PC-3 (cell line): ENCODE data around the gene RYR2. TPM values are rescaled to one million over a fixed set of nuclear protein-coding genes. Genes with fewer than 3 reads are reported as not detected.

Source experiments
- ATAC-seq: fragments of 200-7000 bp; cut with Tn5 transposase; 2 replicates; pipeline ENCODE4 v1.9.1; 2020; ENCODE audit warnings: mild to moderate bottlenecking, moderate library complexity
- BruUV-seq: library from RNA; stranded (reverse); fragments of 400-500 nt; replicated peaks from 2 replicates; lab custom pipeline; 2021; lab: Mats Ljungman, UMichigan
- CTCF ChIA-PET: fragments of 300-600 bp; sonication (Branson Sonifier 250); formaldehyde crosslinking; loops from one replicate; lab custom pipeline; 2022; ENCODE audit warnings: antibody characterized with exemption; lab: Charles Lee
- POLR2A ChIA-PET: fragments of 300-600 bp; sonication (Branson Sonifier 250); formaldehyde crosslinking; loops from one replicate; lab custom pipeline; 2022; ENCODE audit warnings: antibody characterized with exemption; ENCODE audit not compliant: unreplicated experiment; lab: Charles Lee
- DNase-seq: peaks from one replicate; pipeline ENCODE4 v3.0.0-alpha.2; 2015
- H2AFZ ChIP-seq: fragments of 300-600 bp; sonication (generic); 2 replicates; pipeline ENCODE4 v1.6.0; 2016; ENCODE audit warnings: antibody characterized with exemption, low read length
- H3F3A ChIP-seq: fragments of 300-600 bp; sonication (generic); one replicate; pipeline ENCODE4 v1.6.0; 2017; ENCODE audit warnings: antibody characterized with exemption, low read length, control low read depth, mild to moderate bottlenecking; ENCODE audit not compliant: unreplicated experiment
- H3K27ac ChIP-seq: fragments of 300-600 bp; sonication (generic); 2 replicates; pipeline ENCODE4 v1.5.1; 2016; ENCODE audit warnings: mild to moderate bottlenecking, low read length
- H3K27me3 ChIP-seq: fragments of 300-600 bp; sonication (generic); 2 replicates; pipeline ENCODE4 v1.6.1; 2016; ENCODE audit warnings: low read length, mixed read lengths
- H3K36me3 ChIP-seq: fragments of 300-600 bp; sonication (generic); 2 replicates; pipeline ENCODE4 v1.6.1; 2016; ENCODE audit warnings: low read depth, mixed run types, low read length, mixed read lengths
- H3K4me1 ChIP-seq: fragments of 300-600 bp; sonication (generic); 2 replicates; pipeline ENCODE4 v1.5.1; 2016; ENCODE audit warnings: low read length; ENCODE audit not compliant: insufficient read depth
- H3K4me2 ChIP-seq: fragments of 300-600 bp; sonication (generic); 2 replicates; pipeline ENCODE4 v1.6.0; 2016; ENCODE audit warnings: low read length
- H3K4me3 ChIP-seq: fragments of 300-600 bp; sonication (generic); 2 replicates; pipeline ENCODE4 v1.5.1; 2016; ENCODE audit warnings: mild to moderate bottlenecking, low read length, mixed read lengths
- H3K79me2 ChIP-seq: fragments of 300-600 bp; sonication (generic); 2 replicates; pipeline ENCODE4 v1.6.1; 2017; ENCODE audit warnings: low read length, mixed read lengths
- H3K9ac ChIP-seq: fragments of 300-600 bp; sonication (generic); 2 replicates; pipeline ENCODE4 v1.6.0; 2016; ENCODE audit warnings: mild to moderate bottlenecking, low read length
- H3K9me2 ChIP-seq: fragments of 300-600 bp; sonication (generic); replicated peaks from 2 replicates; pipeline ENCODE4 v1.6.1; 2016; ENCODE audit warnings: mixed run types, low read length, mixed read lengths
- H3K9me3 ChIP-seq: fragments of 300-600 bp; sonication (generic); 2 replicates; pipeline ENCODE4 v1.6.1; 2016; ENCODE audit warnings: low read length, mixed read lengths
- H4K20me1 ChIP-seq: fragments of 300-600 bp; sonication (generic); 2 replicates; pipeline ENCODE4 v1.6.1; 2016; ENCODE audit warnings: low read length, mixed read lengths
- EZH2 ChIP-seq: fragments of 300-600 bp; sonication (generic); IDR thresholded peaks from one replicate; pipeline ENCODE4 v1.6.1; 2017; ENCODE audit warnings: antibody characterized with exemption, mild to moderate bottlenecking, low read length; ENCODE audit not compliant: unreplicated experiment
- EZH2phosphoT487 ChIP-seq: fragments of 300-600 bp; sonication (generic); IDR thresholded peaks from 2 replicates; pipeline ENCODE4 v1.6.1; 2018; ENCODE audit warnings: mild to moderate bottlenecking, antibody characterized with exemption, low read length, borderline replicate concordance
- intact Hi-C: fragments of 100-400 bp; cut with micrococcal nuclease; formaldehyde crosslinking; loops from 2 replicates; pipeline ENCODE4 v1.9.0; 2023
- total RNA-seq: library from RNA; depleted of rRNA; stranded (reverse); fragments of >200 nt; gene quantifications from 2 replicates; pipeline ENCODE4 v1.2.3, GENCODE V29; 2014
- TF ChIP-seq, protein P1 (sequence below): fragments of 300-600 bp; sonication (generic); conservative IDR thresholded peaks from 2 replicates; pipeline ENCODE4 v1.5.1; 2017; ENCODE audit warnings: antibody characterized with exemption, low read depth, mild to moderate bottlenecking, low read length

Gene RYR2
- total RNA-seq, 1 experiment from 2014 or later, result not detected

DNA sequence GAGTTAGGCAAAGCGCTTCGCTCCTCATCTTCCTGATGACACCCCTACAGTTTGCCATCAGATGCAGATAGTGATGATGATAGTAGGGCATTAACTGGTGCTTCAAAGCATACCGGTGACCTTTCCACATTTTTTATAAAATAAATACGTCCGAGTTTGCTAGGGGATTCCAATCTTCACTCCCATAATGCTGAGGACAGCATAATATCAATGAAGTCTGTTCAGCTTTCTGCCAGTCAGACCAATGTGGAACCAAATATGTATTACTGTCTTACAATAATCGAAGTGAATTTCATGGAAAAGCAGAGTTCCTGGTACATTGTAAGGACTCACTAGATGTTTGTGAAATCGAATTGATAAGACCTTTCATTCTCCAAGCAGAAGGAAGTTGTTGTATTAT, 258.7 kb downstream of the RYR2 start:
- no peaks in the 10 kb centered on the region for H3K79me2 ChIP-seq
- no peak overlapping the region for H3K27ac ChIP-seq
- H4K20me1 ChIP-seq, result no peaks in the 10 kb centered on the region
- H3K9ac ChIP-seq, result no peak overlapping the region
- no peak for DNase-seq
- no peak overlapping the region for H2AFZ ChIP-seq
- H3K4me1 ChIP-seq, result no peaks in the 10 kb centered on the region
- H3K4me3 ChIP-seq, result no peak overlapping the region
- ChIA-PET CTCF (no interaction called here), POLR2A (no interaction called here)
- H3F3A ChIP-seq, result no peaks in the 10 kb centered on the region
- no peaks in the 10 kb centered on the region for H3K27me3 ChIP-seq
- ATAC-seq, result no peak
- H3K9me2 ChIP-seq, result no peaks in the 10 kb centered on the region
- H3K4me2 ChIP-seq, result no peak overlapping the region
- H3K36me3 ChIP-seq, result no peaks in the 10 kb centered on the region
- no TSS peak for BruUV-seq
- TF ChIP-seq EZH2 (no peak), EZH2phosphoT487 (no peak)
- TF ChIP-seq, protein P1, sequence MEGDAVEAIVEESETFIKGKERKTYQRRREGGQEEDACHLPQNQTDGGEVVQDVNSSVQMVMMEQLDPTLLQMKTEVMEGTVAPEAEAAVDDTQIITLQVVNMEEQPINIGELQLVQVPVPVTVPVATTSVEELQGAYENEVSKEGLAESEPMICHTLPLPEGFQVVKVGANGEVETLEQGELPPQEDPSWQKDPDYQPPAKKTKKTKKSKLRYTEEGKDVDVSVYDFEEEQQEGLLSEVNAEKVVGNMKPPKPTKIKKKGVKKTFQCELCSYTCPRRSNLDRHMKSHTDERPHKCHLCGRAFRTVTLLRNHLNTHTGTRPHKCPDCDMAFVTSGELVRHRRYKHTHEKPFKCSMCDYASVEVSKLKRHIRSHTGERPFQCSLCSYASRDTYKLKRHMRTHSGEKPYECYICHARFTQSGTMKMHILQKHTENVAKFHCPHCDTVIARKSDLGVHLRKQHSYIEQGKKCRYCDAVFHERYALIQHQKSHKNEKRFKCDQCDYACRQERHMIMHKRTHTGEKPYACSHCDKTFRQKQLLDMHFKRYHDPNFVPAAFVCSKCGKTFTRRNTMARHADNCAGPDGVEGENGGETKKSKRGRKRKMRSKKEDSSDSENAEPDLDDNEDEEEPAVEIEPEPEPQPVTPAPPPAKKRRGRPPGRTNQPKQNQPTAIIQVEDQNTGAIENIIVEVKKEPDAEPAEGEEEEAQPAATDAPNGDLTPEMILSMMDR, result no peak
- no peaks in the 10 kb centered on the region for H3K9me3 ChIP-seq
- intact Hi-C loops, result no loop called here

DNA sequence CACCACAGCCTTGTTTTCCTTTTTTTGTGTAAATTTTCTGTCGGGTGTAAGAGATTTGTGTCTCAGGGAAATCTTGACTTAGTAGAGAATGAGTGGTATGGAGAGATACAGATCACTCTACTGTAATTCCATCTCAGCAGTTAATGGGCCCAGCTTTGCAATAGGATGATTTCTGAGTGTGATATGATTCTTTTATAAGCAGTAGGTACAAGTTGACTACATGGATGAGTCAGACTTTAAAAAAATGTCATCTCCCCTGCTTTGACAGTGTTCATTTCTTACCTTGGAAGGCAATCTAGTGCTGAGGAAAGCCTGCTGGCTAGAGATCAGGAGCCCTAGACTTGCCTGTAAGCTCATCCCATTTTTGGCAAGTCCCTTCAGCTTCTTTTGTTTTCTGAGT, 261.9 kb downstream of the RYR2 start:
- TF ChIP-seq, protein P1, result no peak
- TF ChIP-seq EZH2 (no peak), EZH2phosphoT487 (no peak)
- Histone ChIP-seq H3K4me2 (no peak overlapping the region), H4K20me1 (no peaks in the 10 kb centered on the region), H3K9me3 (no peaks in the 10 kb centered on the region), H3K4me1 (no peaks in the 10 kb centered on the region), H3K27me3 (no peaks in the 10 kb centered on the region), H3K36me3 (no peaks in the 10 kb centered on the region), H3F3A (no peaks in the 10 kb centered on the region), H3K27ac (no peak overlapping the region), H3K9ac (no peak overlapping the region), H3K79me2 (no peaks in the 10 kb centered on the region), H3K9me2 (no peaks in the 10 kb centered on the region), H2AFZ (no peak overlapping the region), H3K4me3 (no peak overlapping the region)
- POLR2A ChIA-PET, result no interaction called here
- CTCF ChIA-PET, result no interaction called here
- no TSS peak for BruUV-seq
- no peak for ATAC-seq
- DNase-seq, result no peak
- intact Hi-C loops, result no loop called here

DNA sequence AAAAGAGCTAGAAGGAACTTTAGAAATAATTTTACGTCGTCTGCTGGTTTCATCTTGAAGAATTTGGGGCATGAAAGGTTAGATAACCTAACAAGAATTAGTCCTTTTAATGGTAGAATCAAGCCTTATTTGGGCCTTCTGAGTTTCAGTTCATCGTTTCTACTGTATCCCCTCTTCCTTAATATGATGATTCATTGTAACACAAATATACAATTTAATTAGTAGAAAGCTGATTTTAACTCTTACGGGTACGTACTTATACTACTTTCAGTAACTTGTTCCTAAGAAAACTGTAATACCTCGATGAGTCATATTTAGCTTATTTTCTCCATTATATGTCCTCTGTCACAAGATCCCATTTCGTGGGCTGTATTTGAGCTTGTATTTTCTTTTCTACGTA, 264.7 kb downstream of the RYR2 start:
- no TSS peak for BruUV-seq

More for the DNA sequence above, 264.7 kb downstream of the RYR2 start:
- no peak overlapping the region for H3K4me2 ChIP-seq
- H3K9me2 ChIP-seq, result no peaks in the 10 kb centered on the region
- H3K27me3 ChIP-seq, result no peaks in the 10 kb centered on the region
- H3K4me1 ChIP-seq, result no peaks in the 10 kb centered on the region
- no peak for ATAC-seq
- ChIA-PET CTCF (no interaction called here), POLR2A (no interaction called here)
- H3K79me2 ChIP-seq, result no peaks in the 10 kb centered on the region
- no peaks in the 10 kb centered on the region for H3K9me3 ChIP-seq
- intact Hi-C loops, result no loop called here
- H3F3A ChIP-seq, result no peaks in the 10 kb centered on the region
- H3K27ac ChIP-seq, result no peak overlapping the region
- H4K20me1 ChIP-seq, result no peaks in the 10 kb centered on the region
- no peak overlapping the region for H3K4me3 ChIP-seq
- TF ChIP-seq EZH2phosphoT487, result no peak
- TF ChIP-seq, protein P1, result no peak
- no peak for TF ChIP-seq EZH2
- no peaks in the 10 kb centered on the region for H3K36me3 ChIP-seq
- no peak overlapping the region for H3K9ac ChIP-seq
- no peak for DNase-seq
- H2AFZ ChIP-seq, result no peak overlapping the region
